HG02763 (cell line): Measurements from ENCODE around the gene CXorf65.
A peak's percentile ranks its signal among the peaks of the same experiment; 100 is the strongest.

Experiments used
- ATAC-seq: cut with Tn5 transposase; IDR thresholded peaks from one replicate; pipeline ENCODE4 v1.9.1; 2021; ENCODE audit warnings: mild to moderate bottlenecking, moderate library complexity; ENCODE audit not compliant: unreplicated experiment

Gene CXorf65

DNA sequence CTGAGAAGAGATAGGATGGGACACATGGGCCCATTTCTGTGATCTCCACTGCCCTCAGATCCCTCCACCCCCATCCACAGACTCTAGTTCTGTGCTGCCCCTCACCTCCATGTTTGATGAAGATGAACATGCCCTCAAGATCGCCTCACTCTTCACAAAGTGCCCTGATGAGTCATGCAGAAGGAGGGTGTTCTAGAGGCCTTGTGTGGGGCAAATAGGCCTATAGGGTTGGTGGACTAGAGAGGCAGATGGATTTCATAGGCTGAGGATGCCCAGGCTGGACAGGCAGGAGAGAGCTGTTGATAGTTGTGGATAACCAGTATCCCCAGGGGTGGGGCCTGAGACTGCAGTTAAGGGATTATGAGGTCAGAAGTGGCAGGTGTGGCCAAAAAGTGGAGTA, at the start of gene CXorf65:
TSS of gene CXorf65 (minus strand) at position 314 of the 400 bp plus-strand sequence. CDS start at position 130, 184 bp downstream.
- ATAC-seq = no peak

DNA sequence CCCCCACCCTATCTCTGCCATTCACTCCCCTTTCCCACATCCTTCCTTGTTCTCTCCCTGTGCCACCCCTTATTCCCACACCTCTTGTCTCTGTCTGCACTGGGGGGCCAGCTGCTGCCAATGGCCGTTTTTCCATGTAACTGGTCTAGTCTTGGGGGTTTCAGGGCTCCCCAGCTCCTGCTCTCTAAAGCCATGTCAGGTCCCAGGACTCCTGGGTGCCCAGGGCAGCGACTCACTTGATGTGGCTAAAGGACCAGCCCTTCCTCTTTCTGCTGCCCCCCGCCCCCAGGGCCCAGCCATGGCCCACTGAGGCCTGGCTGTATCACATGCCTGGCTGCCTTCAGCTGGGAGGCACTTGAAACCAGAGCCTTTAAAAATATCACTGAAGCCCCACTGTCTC, 48.1 kb upstream of the CXorf65 start:
- ATAC-seq = no peak

DNA sequence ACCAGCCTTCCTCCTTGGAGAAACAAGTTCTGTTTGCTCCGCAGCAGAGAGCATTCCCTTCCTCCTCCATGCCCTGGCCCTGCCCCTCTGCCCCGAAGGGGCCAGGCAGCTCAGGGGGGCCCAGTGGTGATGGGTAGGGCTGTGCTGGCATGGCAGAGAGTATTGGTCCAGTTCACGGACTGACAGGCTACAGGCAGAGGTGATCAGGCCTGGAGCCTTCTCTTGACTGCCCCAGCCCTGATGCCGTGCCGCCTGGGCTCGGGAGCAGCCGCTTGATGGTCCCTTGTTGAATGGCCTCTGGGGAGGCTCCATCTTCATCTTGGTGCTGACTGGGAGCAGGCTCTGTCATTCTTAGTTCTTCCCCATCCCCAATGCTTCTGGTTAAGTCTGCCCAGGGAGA, 47.7 kb upstream of the CXorf65 start:
- ATAC-seq = no peak

DNA sequence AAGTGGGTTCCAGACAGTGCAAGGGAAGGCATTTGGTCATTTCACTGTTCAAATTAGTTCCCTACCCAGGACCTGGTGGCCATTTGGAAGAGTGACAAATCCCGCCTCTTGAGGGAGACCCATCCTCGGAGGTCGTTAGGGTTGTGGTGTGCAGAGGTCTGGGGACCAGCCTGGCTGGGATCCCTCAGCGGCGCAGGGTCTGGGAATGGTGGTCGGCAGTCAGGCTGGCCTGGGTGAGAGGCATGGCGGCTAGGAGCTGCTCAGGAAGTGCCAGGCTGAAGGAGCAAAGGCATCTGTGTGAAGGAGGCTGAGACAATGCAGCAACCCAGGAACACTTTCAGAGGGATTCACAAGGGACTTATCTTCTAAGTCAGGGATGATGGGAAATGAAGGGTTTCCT, 44.8 kb upstream of the CXorf65 start:
- no peak for ATAC-seq

DNA sequence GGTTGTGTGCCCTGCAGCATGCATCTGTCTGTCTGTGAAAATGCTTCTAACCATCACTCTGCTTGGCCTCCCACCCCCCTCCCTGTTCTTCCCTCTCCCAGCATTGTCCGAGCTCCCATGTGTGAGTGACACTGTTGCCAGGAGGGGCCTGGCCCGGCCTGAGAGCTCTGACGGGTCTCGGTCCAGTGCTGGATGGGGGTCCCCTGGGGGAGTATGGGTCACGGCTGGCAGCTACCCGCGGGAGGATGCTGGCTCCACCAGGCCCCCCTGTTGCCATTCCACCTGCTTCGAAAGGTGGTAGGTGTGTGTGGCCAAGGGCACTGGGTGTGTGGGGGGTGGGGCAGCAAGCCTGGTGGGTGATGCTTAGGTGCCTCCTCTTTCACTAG, 41.7 kb upstream of the CXorf65 start:
- ATAC-seq = no peak

DNA sequence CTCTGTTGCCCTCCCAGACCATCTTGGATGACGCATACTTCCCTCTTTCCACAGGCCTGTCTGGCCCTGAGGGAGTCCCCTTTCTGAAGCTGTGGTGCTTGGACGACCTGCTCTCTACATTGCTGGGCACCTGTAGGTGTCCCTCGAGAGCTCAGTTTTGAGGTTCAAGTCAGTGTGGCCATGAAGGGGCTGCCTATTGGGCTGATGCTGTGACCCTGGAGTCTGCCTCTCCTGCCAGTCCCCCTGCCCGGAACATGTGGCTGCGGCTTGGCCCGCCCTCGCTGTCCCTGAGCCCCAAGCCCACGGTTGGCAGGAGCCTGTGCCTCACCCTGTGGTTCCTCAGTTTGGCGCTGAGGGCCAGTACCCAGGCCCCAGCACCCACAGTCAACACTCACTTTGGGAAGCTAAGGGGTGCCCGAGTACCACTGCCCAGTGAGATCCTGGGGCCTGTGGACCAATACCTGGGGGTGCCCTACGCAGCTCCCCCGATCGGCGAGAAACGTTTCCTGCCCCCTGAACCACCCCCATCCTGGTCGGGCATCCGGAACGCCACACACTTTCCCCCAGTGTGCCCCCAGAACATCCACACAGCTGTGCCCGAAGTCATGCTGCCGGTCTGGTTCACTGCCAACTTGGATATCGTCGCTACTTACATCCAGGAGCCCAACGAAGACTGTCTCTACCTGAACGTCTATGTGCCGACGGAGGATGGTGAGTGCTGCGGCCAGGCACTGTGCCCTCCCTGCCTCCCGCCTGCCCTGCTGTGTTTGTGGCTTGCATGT, 41.1 kb upstream of the CXorf65 start:
- ATAC-seq = no peak

DNA sequence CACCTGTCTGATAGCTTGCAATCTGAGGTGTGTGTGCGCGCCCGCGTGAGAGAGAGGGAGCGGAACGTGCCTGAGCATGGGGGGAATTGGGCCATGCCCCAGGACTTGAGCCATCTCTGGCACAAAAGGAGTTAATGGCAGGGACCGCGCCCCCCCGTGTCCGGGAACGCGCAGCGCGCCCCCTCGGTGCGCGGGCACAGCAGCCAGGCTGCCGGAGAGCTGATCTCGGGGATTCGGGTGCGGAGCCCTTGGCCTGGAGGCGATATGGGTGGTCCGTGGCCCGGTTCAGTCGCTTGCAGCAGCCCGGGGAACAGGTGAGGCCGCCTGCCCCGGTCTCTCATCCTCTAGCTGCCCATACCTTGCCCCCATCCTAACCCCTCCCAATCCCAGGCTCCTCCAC, 38.1 kb upstream of the CXorf65 start, which contains the start of gene NLGN3:
TSS of gene NLGN3 (plus strand) at position 191 of the 400 bp plus-strand sequence. CDS start 2,909 bp downstream, outside the sequence.
- no peak for ATAC-seq

DNA sequence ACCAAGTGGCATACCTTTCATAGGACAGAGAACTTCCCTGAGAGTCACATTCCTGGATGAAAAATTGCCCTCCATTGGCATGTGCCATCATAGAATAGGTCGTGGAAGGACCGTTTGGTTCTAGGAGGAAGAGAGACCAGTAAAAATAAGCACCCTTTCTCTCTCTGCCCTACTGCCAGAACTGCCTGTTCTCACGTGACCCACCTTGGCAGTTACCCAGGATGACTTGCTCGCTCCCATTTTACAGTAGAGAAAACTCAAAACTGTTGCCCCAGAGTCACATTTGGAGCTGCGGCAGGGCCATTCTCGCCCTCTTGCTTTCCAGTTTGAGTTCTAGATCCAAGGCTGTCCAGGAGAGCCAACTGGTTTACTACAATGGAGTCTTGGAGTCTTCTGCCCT, 37.0 kb upstream of the CXorf65 start:
- no peak for ATAC-seq

DNA sequence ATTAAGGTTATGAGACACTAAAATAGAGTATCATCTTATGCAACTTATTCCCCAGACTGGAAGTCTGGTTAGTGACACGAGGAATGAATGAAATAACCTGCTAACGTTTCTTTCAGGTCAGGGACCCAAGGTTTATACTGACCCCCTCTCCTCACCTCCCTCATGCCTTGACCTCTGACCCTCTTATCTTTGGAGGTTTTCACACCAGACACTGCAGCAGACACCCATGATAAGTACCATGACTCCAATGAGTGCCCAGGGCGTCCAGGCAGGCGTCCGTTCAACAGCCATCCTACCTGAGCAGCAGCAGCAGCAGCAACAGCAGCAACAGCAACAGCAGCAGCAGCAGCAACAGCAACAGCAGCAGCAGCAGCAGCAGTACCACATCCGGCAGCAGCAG, 33.9 kb upstream of the CXorf65 start:
- no peak for ATAC-seq

DNA sequence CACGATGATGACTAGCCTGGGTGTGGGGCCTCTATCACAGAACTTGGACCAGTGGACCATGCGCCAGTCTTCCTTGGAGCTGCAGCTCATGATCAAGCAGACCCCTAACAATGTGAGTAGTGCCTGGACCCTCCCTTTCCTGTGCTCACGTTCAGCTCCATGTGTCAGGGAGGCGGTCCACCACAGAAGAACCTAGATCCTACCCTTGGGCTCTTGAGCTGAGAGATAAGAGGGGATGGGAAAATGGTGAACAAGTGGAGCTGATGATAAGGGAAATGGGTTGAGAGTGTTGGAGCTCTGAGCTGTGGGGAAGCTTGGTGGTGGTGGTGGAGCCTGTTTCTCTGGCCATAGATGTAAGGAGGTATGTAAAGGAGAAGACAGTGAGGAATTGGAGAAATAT, 25.0 kb upstream of the CXorf65 start:
- no peak for ATAC-seq

DNA sequence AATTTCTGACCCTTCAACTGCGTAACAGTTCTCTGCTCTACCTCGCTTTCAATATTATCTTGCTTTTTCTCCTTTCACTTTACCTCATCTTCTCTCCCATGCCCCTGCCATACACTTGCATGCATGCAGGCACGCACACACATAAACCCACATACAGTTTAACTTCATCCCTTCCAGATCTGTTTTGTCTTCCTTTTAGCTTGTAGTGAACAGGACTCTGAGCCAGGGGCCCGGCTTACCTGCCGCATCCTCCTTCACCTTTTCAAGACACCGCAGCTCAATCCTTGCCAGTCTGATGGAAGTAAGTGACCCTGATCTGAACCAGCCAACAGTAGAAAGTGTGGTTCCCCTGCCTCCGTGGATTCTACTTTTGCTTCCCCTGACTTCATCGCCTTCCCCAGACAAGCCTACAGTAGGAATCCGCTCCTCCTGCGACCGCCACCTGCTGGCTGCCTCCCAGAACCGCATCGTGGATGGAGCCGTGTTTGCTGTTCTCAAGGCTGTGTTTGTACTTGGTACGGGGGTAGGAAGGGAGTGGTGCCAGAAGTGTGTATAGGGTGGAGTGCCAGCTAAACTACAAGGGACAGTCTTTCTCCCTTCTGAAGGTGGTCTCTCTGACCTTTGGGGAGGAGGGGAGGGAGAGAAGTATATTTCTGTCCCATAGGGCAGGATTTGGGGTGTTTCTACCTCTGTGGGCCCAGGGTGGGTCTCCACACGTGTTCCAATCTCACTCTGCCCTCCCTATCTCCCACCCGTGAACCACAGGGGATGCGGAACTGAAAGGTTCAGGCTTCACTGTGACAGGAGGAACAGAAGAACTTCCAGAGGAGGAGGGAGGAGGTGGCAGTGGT, 22.6 kb upstream of the CXorf65 start:
- ATAC-seq = peak; percentile 60

DNA sequence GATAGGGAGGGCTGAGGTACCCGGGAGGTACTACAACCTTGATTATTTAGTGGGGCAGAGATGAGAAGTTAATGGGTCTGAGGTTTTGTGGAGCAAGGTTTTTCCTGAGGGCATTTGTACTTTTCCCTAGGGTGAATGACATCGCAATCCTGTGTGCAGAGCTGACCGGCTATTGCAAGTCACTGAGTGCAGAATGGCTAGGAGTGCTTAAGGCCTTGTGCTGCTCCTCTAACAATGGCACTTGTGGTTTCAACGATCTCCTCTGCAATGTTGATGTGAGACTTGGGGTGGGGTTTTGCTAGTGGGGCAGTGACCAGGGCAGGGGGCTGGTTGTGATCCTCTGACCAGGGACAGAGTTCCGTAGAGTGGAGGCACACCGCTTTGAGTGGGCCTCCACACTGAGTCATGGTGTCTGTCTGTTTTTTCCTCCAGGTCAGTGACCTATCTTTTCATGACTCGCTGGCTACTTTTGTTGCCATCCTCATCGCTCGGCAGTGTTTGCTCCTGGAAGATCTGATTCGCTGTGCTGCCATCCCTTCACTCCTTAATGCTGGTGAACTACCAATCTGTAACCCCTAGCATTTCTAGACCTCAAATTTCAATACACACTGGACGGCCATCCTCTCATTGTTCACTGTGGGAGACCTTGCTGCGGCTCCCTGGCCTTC, 21.8 kb upstream of the CXorf65 start:
- ATAC-seq = no peak

DNA sequence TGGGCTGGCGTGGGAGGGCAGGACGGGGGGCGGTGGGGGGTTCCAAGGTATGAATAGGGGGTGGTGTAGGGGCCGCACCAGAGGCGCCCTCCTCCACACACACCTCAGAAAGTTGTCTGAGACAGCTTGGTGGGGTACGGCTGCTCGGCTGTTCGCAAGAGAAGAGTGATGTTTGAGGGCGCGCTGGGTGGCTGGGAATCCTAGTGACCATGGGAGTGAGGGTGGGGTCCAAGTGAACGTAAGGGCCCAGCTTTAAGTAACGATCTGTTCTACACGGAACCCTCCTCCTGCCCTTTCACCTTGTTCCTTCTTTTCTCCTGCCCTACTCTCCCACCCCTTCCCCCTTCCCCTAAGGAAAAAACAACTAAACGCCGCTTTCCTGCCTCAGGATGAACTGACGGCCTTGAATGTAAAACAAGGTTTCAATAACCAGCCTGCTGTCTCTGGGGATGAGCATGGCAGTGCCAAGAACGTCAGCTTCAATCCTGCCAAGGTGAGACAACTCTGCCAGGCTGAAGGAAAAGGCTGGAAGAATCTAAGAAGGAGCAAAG, 12.5 kb upstream of the CXorf65 start:
- no peak for ATAC-seq

DNA sequence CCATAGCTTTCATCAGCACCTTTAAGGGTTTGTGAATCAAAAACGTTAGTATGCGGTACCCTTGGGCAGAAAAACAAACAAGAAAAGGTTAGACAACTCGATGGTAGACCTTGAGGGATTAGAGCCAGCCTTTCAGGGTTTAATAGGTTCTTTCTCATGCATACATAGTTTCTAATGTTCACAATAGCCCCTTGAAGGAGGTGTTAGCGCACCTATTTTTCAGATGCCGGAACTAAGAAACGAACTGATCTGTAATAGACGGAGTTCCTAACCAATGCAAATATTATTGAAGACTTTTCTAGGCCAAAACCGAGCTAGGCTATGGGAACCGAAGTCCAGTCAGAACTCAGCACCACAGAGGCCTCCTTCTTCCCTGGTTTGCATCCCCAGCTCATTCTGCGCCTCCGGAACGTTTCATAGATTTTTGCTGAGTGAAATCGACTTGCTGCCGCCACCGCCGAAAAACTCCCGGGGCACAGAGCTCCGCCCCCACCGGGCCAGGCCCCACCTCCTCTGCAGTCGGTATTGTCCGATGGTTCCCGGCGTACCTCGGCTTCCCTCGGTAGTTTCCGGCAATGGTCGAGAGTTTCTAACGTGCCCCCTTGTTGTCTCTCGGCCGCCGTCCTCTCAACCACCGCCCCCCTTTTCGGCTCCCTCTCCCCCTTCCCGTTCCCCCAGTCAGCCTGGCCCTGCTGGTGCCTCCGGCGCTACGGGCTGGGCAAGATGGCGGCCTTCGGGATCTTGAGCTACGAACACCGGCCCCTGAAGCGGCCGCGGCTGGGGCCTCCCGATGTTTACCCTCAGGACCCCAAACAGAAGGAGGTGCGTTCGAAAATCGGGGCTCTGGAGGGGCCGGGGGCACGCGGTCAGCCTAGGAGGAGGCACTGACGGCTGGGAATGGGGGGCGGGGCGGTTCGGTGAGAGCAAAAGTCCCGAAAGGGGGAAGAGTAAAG, 11.8 kb upstream of the CXorf65 start, which contains the start of gene MED12:
TSS of gene MED12 (plus strand) at position 565 of the 953 bp plus-strand sequence. CDS start at position 724, 159 bp downstream.
- peak; percentile 87 for ATAC-seq

DNA sequence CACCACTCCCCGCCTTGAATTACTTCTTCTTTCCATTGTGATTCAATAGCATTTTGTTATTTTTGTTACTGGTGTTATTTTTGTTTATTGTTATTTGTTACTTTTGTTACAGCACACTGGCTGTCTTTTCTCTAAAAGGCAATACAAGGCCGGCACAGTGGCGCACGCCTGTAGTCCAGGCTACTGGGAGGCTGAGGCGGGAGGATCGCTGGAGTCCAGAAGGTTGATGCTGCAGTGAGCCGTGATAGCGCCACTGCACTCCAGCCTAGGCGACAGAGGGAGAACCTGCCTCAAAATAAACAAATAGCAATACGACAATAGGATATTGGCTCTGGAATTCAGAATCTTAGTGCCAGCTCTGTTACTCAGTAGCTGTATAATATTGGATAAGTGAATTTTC, 10.8 kb upstream of the CXorf65 start:
- no peak for ATAC-seq

DNA sequence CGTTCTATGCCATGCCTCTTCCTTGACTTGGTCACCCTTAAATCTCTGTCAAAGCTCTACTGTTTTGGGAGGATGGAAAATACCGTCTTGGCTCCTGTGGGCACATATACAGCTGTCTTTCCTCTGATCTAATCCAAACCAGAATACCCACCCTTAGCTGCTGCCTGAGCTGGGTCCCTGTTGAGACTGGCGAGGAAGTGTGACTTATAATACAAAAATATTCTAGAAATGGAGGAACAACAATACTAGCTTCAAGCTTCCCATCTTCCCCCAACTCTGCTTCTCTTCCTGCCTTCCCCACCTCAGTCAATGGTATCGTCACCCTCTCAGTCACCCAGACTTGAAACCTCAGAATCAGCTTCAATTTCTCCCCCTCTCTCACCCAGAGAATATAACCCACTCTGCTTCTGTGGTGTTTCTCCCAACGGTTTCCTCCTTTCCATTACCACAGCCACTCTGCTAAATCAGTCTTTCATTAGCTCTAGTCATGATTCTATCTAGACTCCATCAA, 5.4 kb upstream of the CXorf65 start:
- ATAC-seq = peak; percentile 12

DNA sequence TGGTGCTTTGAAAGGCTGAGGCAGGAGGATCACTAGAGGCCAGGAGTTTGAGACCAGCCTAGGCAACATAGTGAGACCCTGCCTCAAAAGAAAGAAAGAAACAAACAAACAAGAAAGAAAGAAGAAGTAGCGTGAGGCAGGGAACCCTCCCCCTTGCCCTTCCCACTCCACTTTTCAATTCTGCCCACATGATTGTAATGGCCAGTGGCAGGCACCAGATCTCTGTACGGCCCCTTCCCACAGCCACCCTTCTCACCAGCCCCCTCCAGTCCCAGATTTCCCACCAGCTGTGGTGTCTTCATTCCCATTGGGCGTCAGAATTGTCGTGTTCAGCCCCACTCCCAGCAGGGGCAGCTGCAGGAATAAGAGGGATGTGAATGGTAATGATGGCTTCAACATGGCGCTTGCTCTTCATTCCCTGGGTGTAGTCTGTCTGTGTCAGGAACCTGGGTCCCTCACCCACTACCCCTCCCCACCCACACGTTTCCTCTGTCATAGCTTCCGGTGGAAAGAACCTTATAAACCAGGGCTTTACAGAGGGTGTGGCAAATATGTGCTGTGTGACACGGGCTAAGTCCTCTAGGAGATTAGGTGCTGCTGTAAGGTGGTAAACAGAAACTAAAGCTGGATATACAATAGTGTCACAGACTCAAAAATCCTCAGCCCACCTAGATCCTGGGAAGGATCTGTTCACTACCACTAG, 4.8 kb upstream of the CXorf65 start, which contains the start of gene IL2RG:
TSS of gene IL2RG (minus strand) at position 437 of the 703 bp plus-strand sequence. CDS start at position 399, 38 bp downstream.
- ATAC-seq = peak; percentile 87

DNA sequence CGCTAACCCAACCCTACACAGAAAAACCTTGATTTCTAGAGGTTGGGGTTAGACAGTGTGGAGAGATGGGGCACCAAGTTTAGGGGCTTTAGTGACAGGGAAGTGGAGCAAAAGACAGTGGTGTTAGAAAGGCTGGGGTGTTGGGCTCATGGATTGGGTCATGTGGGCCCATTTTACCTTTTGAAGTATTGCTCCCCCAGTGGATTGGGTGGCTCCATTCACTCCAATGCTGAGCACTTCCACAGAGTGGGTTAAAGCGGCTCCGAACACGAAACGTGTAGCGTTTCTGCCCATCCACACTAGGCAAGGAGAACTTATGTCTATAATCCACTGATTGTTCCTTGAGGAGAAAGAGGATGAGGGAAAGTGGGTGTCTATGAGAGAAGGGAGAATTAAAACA, 2.5 kb upstream of the CXorf65 start:
- ATAC-seq = no peak
